K562 (cell line): ENCODE results near the gene GLCCI1. TPM values are rescaled to one million over a fixed set of nuclear protein-coding genes. Genes with fewer than 3 reads are reported as not detected.
A peak's percentile ranks its signal among the peaks of the same experiment; 100 is the strongest.
"Not testable (repeated sequence)": the region's sequence is repeated elsewhere in the genome, so short reads cannot be mapped to it uniquely, and the experiment has no call there.

ENCODE experiments used
- ATAC-seq: fragments of 200-7000 bp; cut with Tn5 transposase; 3 replicates; pipeline ENCODE4 v1.9.1; 2020; ENCODE audit warnings: moderate library complexity
- BruUV-seq: library from RNA; stranded (reverse); fragments of 400-500 nt; replicated peaks from 2 replicates; lab custom pipeline; 2021; lab: Mats Ljungman, UMichigan
- CTCF ChIA-PET: fragments of 300-600 bp; formaldehyde crosslinking; extraction: SDS; loops from one replicate; lab custom pipeline; 2021; ENCODE audit warnings: low intra/inter-chr PET ratio; lab: Yijun Ruan, JAX
- POLR2A ChIA-PET: fragments of 300-600, 350-650 bp; sonication (Branson Sonifier 250); formaldehyde crosslinking; extraction: SDS; loops from one replicate; lab custom pipeline; 2021; ENCODE audit warnings: antibody characterized with exemption, inconsistent platforms; lab: Yijun Ruan, JAX
- DNase-seq, 4 experiments: peaks; one replicate each; pipeline versions ENCODE4 v3.0.0 to v3.0.0-alpha.2; 2011 to 2018; ENCODE audit warnings: low spot score in 3 of 4, mixed read lengths in 3 of 4; ENCODE audit errors: extremely low read depth in 1 of 4
- FAIRE-seq: peaks from 2 replicates; lab custom pipeline; 2011; peaks lifted over from hg19 to GRCh38; lab: Jason Lieb, UNC
- H2AFZ ChIP-seq: 2 replicates; pipeline ENCODE4 v1.6.0; 2011; ENCODE audit warnings: low read depth, low read length, control low read depth, inconsistent platforms
- H3K27ac ChIP-seq: fragments of 200-600 bp; 3 replicates; pipeline ENCODE4 v1.8.0; 2011; ENCODE audit warnings: low read depth, mild to moderate bottlenecking, control low read depth, inconsistent platforms, low read length, moderate library complexity, mixed read lengths; ENCODE audit errors: extremely low read depth
- H3K27me3 ChIP-seq, 2 experiments: fragments of 300-600 bp in 1 of 2; 2 replicates in 1 of 2; 3 replicates in 1 of 2; pipeline versions ENCODE4 v1.6.0 to v1.8.0; 2011; ENCODE audit warnings: inconsistent platforms in 2 of 2, low read length in 2 of 2, mild to moderate bottlenecking in 1 of 2, mixed read lengths in 1 of 2, moderate library complexity in 1 of 2; ENCODE audit not compliant: control insufficient read depth in 2 of 2, insufficient read depth in 2 of 2
- H3K36me3 ChIP-seq: fragments of 300-600 bp; 3 replicates; pipeline ENCODE4 v1.8.0; 2011; ENCODE audit warnings: mild to moderate bottlenecking, low read length, inconsistent platforms; ENCODE audit not compliant: control insufficient read depth, insufficient read depth
- H3K4me1 ChIP-seq, 2 experiments: fragments of 200-600 bp in 1 of 2; replicated peaks in 1 of 2; 2 replicates in 1 of 2; 3 replicates in 1 of 2; pipeline versions ENCODE4 v1.5.1 to v1.8.0; 2011; ENCODE audit warnings: inconsistent platforms in 2 of 2, low read length in 2 of 2, mild to moderate bottlenecking in 1 of 2, mixed read lengths in 1 of 2, moderate library complexity in 1 of 2; ENCODE audit not compliant: control insufficient read depth in 2 of 2, insufficient read depth in 2 of 2
- H3K4me2 ChIP-seq: 2 replicates; pipeline ENCODE4 v1.6.1; 2011; ENCODE audit warnings: low read length, control low read depth, inconsistent platforms, mixed read lengths; ENCODE audit not compliant: insufficient read depth
- H3K4me3 ChIP-seq: fragments of 200-600 bp; sonication (generic), shearing (Covaris generic); 2 replicates; pipeline ENCODE4 v1.5.1; 2016; ENCODE audit warnings: control low read depth, inconsistent platforms
- H3K79me2 ChIP-seq: fragments of 200-600 bp; 3 replicates; pipeline ENCODE4 v1.8.0; 2011; ENCODE audit warnings: low read length, inconsistent platforms; ENCODE audit not compliant: control insufficient read depth, insufficient read depth
- H3K9ac ChIP-seq, 2 experiments: 2 replicates each; pipeline versions ENCODE4 v1.6.0 to v1.6.1; 2011; ENCODE audit warnings: low read depth in 2 of 2, low read length in 2 of 2, control low read depth in 1 of 2, inconsistent platforms in 1 of 2, mild to moderate bottlenecking in 1 of 2, mixed read lengths in 1 of 2; ENCODE audit not compliant: insufficient read depth in 1 of 2
- H3K9me1 ChIP-seq: one replicate; pipeline ENCODE4 v1.6.0; 2011; ENCODE audit warnings: inconsistent platforms, mild to moderate bottlenecking, low read length, moderate library complexity; ENCODE audit not compliant: control insufficient read depth, insufficient read depth
- H3K9me3 ChIP-seq: replicated peaks from 2 replicates; pipeline ENCODE4 v1.5.1; 2011; ENCODE audit warnings: low read depth, low read length, inconsistent platforms; ENCODE audit not compliant: control insufficient read depth, insufficient read depth
- H4K20me1 ChIP-seq: replicated peaks from 2 replicates; pipeline ENCODE4 v1.6.1; 2011; ENCODE audit warnings: low read length, inconsistent platforms, mixed read lengths; ENCODE audit not compliant: control insufficient read depth, insufficient read depth
- BCOR ChIP-seq: fragments of 450-650 bp; IDR thresholded peaks from 2 replicates; pipeline ENCODE4 v1.6.1; 2016
- EHMT2 ChIP-seq: fragments of 450-650 bp; IDR thresholded peaks from 2 replicates; pipeline ENCODE4 v1.6.1; 2018; ENCODE audit warnings: antibody characterized with exemption
- ESRRA ChIP-seq: fragments of 450-650 bp; IDR thresholded peaks from 2 replicates; pipeline ENCODE4 v1.6.1; 2014; ENCODE audit warnings: low read depth, mild to moderate bottlenecking, moderate library complexity, borderline replicate concordance
- ETS2 ChIP-seq: IDR thresholded peaks from 2 replicates; pipeline ENCODE4 v1.6.1; 2016; ENCODE audit warnings: borderline replicate concordance, missing genetic modification characterization, mild to moderate bottlenecking, moderate library complexity, missing compliant biosample characterization; ENCODE audit not compliant: poor library complexity, severe bottlenecking
- HDAC8 ChIP-seq: fragments of 450-650 bp; IDR thresholded peaks from 2 replicates; pipeline ENCODE4 v1.6.1; 2016; ENCODE audit warnings: mild to moderate bottlenecking, missing genetic modification characterization, moderate library complexity, missing compliant biosample characterization
- MAFG ChIP-seq: fragments of 450-650 bp; conservative IDR thresholded peaks from 2 replicates; pipeline ENCODE4 v1.6.1; 2016; ENCODE audit warnings: missing genetic modification characterization, missing compliant biosample characterization
- MAFK ChIP-seq: IDR thresholded peaks from 2 replicates; pipeline ENCODE4 v1.6.1; 2011; ENCODE audit warnings: low read length, improper control_type of control experiment
- ZNF146 ChIP-seq: IDR thresholded peaks from one replicate; pipeline ENCODE4 v1.6.1; 2018; ENCODE audit warnings: missing compliant biosample characterization; ENCODE audit not compliant: unreplicated experiment
- ZNF766 ChIP-seq: fragments of 200-800 bp; sonication (Bioruptor generic); conservative IDR thresholded peaks from 2 replicates; pipeline ENCODE4 v1.6.1; 2016; ENCODE audit warnings: missing genetic modification characterization, missing compliant biosample characterization
- WGBS: fragments of 100-300 bp; shearing (Covaris generic); methylation state at CpG from one replicate; pipeline ENCODE4 v1.1.6; 2016; ENCODE audit warnings: low coverage, mixed read lengths; ENCODE audit not compliant: insufficient coverage; ENCODE audit errors: missing lambda C conversion rate; 5-methylcytosine and 5-hydroxymethylcytosine counted together
- in situ Hi-C: fragments of 300-500 bp; cut with MboI; formaldehyde crosslinking; loops from 4 replicates; pipeline ENCODE4 v1.15.0; 2018; ENCODE audit warnings: inconsistent platforms, mixed read lengths
- intact Hi-C: fragments of 100-400 bp; cut with micrococcal nuclease; formaldehyde crosslinking; loops from 2 replicates; pipeline ENCODE4 v1.14.2; 2022
- polyA plus RNA-seq, 8 experiments: library from polyadenylated mRNA; depleted of rRNA in 4 of 8; stranded (reverse) in 5 of 8; unstranded in 3 of 8; fragments of >200 nt; fragmentation: Nextera tagmentation in 2 of 8; fragmentation: Illumina TruSeq in 1 of 8; extraction: Ambion mirVana in 2 of 8; extraction: Trizol in 1 of 8; gene quantifications; 2 replicates each; pipeline versions ENCODE4 v1.2.1 to v1.2.3, GENCODE V29; 2011 to 2014; ENCODE audit warnings: inconsistent platforms in 1 of 8, missing spikeins in 1 of 8
- total RNA-seq, 7 experiments: library from RNA; depleted of rRNA in 6 of 7; stranded (reverse); fragments of >200 nt in 6 of 7; fragmentation: Illumina TruSeq in 2 of 7; extraction: Trizol in 2 of 7; gene quantifications; 2 replicates each; pipeline versions ENCODE4 v1.2.1 to v1.2.3, GENCODE V29; 2011 to 2021; ENCODE audit warnings: low replicate concordance in 1 of 7
- TF ChIP-seq, protein P1 (sequence below), 2 experiments: fragments of 250-450 bp in 1 of 2; fragments of 450-650 bp in 1 of 2; sonication (Bioruptor Pico) in 1 of 2; IDR thresholded peaks; 2 replicates each; pipeline versions ENCODE4 v1.6.1 to v1.8.0; 2016 to 2021; ENCODE audit warnings: mild to moderate bottlenecking in 2 of 2, moderate library complexity in 2 of 2, missing compliant biosample characterization in 1 of 2, missing genetic modification characterization in 1 of 2
- TF ChIP-seq, protein P2 (sequence below): sonication (generic); formaldehyde crosslinking; IDR thresholded peaks from 2 replicates; pipeline ENCODE4 v1.8.1; 2023; ENCODE audit warnings: missing genetic modification reagents, mild to moderate bottlenecking, borderline replicate concordance

The GLCCI1 gene
- total and polyA plus RNA-seq, 9 of the 15 experiments (the other 6 are each of a cell fraction or from before 2014, with no cell fraction given), result 2.7 to 11.9 (median 7.2) TPM

DNA sequence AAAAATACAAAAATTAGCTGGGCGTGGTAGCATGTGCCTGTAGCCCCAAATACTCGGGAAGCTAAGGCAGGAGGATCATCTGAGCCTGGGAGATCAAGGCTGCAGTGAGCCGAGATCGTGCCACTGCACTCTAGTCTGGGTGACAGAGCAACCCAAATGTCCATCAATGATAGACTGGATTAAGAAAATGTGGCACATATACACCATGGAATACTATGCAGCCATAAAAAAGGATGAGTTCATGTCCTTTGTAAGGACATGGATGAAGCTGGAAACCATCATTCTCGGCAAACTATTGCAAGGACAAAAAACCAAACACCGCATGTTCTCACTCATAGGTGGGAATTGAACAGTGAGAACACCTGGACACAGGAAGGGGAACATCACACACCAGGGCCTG lies 26.8 kb downstream of the GLCCI1 start:
- H3K4me2 ChIP-seq, H3K36me3 ChIP-seq, H3K27ac ChIP-seq, in situ Hi-C loops, H3K9me1 ChIP-seq, FAIRE-seq, H4K20me1 ChIP-seq, H3K4me3 ChIP-seq, DNase-seq, H3K4me1 ChIP-seq, H3K9ac ChIP-seq, H3K9me3 ChIP-seq, H3K27me3 ChIP-seq, intact Hi-C loops, CTCF ChIA-PET, POLR2A ChIA-PET, BruUV-seq, ATAC-seq, H2AFZ ChIP-seq: not testable (repeated sequence)
- peaks cover 27% of the 10 kb centered on the region for H3K79me2 ChIP-seq
- TF ChIP-seq BCOR (peak; percentile 87), ZNF146 (CRISPR knock-in tag) (peak; percentile 89)
- 61% methylated on average over 6 of the region's 6 CpGs for WGBS

DNA sequence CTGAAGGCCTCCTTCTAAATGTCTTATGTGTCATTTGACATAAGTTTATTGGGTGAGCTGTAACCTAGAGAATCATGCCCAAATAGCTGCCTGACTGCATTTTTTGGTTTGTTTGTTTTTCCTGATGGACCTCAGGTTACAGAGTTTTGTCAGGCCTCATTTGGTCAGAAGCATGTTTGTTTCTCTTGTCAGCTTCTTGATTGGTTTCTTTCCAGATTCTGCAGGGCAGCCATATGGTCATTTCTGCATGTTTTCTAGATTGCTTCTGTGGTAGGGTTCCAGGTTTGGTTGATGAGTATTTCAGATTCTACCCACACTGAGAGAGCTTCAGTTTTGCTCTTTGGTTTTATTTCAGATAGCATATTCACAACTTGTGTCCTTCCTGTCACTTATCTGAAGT lies 28.0 kb downstream of the GLCCI1 start:
- ATAC-seq (no peak), FAIRE-seq (no peak), DNase-seq (no peak)
- Histone ChIP-seq H4K20me1 (no peaks in the 10 kb centered on the region), H3K9me1 (no peaks in the 10 kb centered on the region), H3K4me3 (no peak overlapping the region), H3K79me2 (peaks cover 21% of the 10 kb centered on the region), H3K9me3 (peaks cover 3% of the 10 kb centered on the region), H3K36me3 (no peaks in the 10 kb centered on the region), H3K27ac (no peak overlapping the region; the same call in 2 of the 3 replicates), H3K4me1 (no peaks in the 10 kb centered on the region), H3K4me2 (no peak overlapping the region), H3K27me3 (no peaks in the 10 kb centered on the region), H3K9ac (no peak overlapping the region), H2AFZ (no peak overlapping the region)
- ChIA-PET POLR2A (interaction anchor here (0.7 to 1.0 kb wide), 3 partner anchors 9 to 17 kb away, joined by 3 to 5 read pairs (median 3); no protein-coding TSS in a partner anchor), CTCF (no interaction called here)
- BruUV-seq, result no TSS peak
- in situ Hi-C loops (no loop called here), intact Hi-C loops (no loop called here)
- TF ChIP-seq ETS2 (tag) (no peak), MAFK (no peak), HDAC8 (tag) (no peak), ESRRA (no peak), EHMT2 (no peak), MAFG (tag) (no peak), ZNF766 (CRISPR knock-in tag) (no peak)
- TF ChIP-seq, protein P1, sequence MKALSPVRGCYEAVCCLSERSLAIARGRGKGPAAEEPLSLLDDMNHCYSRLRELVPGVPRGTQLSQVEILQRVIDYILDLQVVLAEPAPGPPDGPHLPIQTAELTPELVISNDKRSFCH (CRISPR knock-in tag; IDR thresholded peaks at IDR 0.05), result no peak
- TF ChIP-seq, protein P1 (tag; IDR thresholded peaks at IDR 0.05), result no peak
- TF ChIP-seq, protein P2, sequence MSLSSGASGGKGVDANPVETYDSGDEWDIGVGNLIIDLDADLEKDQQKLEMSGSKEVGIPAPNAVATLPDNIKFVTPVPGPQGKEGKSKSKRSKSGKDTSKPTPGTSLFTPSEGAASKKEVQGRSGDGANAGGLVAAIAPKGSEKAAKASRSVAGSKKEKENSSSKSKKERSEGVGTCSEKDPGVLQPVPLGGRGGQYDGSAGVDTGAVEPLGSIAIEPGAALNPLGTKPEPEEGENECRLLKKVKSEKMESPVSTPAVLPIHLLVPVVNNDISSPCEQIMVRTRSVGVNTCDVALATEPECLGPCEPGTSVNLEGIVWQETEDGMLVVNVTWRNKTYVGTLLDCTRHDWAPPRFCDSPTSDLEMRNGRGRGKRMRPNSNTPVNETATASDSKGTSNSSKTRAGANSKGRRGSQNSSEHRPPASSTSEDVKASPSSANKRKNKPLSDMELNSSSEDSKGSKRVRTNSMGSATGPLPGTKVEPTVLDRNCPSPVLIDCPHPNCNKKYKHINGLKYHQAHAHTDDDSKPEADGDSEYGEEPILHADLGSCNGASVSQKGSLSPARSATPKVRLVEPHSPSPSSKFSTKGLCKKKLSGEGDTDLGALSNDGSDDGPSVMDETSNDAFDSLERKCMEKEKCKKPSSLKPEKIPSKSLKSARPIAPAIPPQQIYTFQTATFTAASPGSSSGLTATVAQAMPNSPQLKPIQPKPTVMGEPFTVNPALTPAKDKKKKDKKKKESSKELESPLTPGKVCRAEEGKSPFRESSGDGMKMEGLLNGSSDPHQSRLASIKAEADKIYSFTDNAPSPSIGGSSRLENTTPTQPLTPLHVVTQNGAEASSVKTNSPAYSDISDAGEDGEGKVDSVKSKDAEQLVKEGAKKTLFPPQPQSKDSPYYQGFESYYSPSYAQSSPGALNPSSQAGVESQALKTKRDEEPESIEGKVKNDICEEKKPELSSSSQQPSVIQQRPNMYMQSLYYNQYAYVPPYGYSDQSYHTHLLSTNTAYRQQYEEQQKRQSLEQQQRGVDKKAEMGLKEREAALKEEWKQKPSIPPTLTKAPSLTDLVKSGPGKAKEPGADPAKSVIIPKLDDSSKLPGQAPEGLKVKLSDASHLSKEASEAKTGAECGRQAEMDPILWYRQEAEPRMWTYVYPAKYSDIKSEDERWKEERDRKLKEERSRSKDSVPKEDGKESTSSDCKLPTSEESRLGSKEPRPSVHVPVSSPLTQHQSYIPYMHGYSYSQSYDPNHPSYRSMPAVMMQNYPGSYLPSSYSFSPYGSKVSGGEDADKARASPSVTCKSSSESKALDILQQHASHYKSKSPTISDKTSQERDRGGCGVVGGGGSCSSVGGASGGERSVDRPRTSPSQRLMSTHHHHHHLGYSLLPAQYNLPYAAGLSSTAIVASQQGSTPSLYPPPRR (CRISPR knock-in tag), result no peak
